ENCODE data around the gene MORF4L2.

DNA sequence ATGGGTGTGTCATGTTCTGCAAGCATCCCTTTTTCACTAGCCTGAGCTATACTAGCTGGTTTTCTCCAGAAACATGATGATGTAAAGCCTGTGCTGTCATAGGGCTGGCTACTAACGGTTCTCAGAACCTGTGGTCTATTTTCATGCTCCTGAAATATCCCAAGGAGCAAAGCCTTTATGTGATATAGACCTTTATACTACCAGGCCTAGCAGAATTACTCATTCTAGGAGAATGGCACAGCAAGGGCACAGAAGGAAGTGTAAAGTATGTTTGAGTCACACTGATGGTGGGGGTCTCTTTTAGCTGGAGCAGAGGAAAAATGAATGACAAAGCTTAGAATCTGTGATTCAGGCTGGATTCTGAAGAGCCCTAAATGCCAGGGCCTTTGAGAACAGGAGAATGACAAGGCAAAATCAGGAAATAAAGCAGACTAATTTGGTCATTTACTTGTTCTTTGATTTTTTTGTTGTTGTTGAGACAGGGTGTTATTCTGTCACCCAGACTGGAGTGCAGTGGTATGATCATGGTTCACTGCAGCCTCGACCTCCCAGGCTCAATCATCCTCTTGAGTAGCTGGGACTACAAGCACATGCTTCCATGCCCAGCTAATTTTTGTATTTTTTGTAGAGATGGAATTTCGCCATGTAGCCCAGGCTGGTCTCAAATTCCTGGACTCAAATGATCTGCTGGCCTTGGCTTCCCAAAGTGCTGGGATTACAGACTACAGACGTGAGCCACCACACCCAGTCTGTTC is 45.9 kb downstream of the MORF4L2 start:
- TF ChIP-seq, protein P1, sequence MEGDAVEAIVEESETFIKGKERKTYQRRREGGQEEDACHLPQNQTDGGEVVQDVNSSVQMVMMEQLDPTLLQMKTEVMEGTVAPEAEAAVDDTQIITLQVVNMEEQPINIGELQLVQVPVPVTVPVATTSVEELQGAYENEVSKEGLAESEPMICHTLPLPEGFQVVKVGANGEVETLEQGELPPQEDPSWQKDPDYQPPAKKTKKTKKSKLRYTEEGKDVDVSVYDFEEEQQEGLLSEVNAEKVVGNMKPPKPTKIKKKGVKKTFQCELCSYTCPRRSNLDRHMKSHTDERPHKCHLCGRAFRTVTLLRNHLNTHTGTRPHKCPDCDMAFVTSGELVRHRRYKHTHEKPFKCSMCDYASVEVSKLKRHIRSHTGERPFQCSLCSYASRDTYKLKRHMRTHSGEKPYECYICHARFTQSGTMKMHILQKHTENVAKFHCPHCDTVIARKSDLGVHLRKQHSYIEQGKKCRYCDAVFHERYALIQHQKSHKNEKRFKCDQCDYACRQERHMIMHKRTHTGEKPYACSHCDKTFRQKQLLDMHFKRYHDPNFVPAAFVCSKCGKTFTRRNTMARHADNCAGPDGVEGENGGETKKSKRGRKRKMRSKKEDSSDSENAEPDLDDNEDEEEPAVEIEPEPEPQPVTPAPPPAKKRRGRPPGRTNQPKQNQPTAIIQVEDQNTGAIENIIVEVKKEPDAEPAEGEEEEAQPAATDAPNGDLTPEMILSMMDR (conservative IDR thresholded peaks at IDR 0.05; ENCODE audit: low read depth in 2 of 2), result no peak
- TF ChIP-seq POLR2AphosphoS5 (IDR thresholded peaks at IDR 0.05; ENCODE audit: low read depth), result no peak
- TF ChIP-seq EZH2 (IDR thresholded peaks at IDR 0.05; ENCODE audit: low read depth, unreplicated experiment), result no peak
- TF ChIP-seq EZH2phosphoT487 (IDR thresholded peaks at IDR 0.05; ENCODE audit: unreplicated experiment), result no peak
- no peak for TF ChIP-seq ZNF331 (CRISPR knock-in tag; IDR thresholded peaks at IDR 0.05; ENCODE audit: low read depth)
- TF ChIP-seq JUNB (IDR thresholded peaks at IDR 0.05; ENCODE audit: unreplicated experiment), result no peak
- TF ChIP-seq, protein P2, sequence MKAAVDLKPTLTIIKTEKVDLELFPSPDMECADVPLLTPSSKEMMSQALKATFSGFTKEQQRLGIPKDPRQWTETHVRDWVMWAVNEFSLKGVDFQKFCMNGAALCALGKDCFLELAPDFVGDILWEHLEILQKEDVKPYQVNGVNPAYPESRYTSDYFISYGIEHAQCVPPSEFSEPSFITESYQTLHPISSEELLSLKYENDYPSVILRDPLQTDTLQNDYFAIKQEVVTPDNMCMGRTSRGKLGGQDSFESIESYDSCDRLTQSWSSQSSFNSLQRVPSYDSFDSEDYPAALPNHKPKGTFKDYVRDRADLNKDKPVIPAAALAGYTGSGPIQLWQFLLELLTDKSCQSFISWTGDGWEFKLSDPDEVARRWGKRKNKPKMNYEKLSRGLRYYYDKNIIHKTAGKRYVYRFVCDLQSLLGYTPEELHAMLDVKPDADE (IDR thresholded peaks at IDR 0.05), result no peak
- TF ChIP-seq, protein P3, sequence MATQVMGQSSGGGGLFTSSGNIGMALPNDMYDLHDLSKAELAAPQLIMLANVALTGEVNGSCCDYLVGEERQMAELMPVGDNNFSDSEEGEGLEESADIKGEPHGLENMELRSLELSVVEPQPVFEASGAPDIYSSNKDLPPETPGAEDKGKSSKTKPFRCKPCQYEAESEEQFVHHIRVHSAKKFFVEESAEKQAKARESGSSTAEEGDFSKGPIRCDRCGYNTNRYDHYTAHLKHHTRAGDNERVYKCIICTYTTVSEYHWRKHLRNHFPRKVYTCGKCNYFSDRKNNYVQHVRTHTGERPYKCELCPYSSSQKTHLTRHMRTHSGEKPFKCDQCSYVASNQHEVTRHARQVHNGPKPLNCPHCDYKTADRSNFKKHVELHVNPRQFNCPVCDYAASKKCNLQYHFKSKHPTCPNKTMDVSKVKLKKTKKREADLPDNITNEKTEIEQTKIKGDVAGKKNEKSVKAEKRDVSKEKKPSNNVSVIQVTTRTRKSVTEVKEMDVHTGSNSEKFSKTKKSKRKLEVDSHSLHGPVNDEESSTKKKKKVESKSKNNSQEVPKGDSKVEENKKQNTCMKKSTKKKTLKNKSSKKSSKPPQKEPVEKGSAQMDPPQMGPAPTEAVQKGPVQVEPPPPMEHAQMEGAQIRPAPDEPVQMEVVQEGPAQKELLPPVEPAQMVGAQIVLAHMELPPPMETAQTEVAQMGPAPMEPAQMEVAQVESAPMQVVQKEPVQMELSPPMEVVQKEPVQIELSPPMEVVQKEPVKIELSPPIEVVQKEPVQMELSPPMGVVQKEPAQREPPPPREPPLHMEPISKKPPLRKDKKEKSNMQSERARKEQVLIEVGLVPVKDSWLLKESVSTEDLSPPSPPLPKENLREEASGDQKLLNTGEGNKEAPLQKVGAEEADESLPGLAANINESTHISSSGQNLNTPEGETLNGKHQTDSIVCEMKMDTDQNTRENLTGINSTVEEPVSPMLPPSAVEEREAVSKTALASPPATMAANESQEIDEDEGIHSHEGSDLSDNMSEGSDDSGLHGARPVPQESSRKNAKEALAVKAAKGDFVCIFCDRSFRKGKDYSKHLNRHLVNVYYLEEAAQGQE (IDR thresholded peaks at IDR 0.05; ENCODE audit: unreplicated experiment), result no peak
- no peak for TF ChIP-seq ZNF114 (CRISPR knock-in tag; IDR thresholded peaks at IDR 0.05)
- no peak for TF ChIP-seq STAT1 (IDR thresholded peaks at IDR 0.05; ENCODE audit: unreplicated experiment)
- TF ChIP-seq CREB1 (CRISPR knock-in tag; IDR thresholded peaks at IDR 0.05; ENCODE audit: low read depth), result no peak
- TF ChIP-seq NANOG (IDR thresholded peaks at IDR 0.05; ENCODE audit: borderline replicate concordance), result no peak
- TF ChIP-seq, protein P4, sequence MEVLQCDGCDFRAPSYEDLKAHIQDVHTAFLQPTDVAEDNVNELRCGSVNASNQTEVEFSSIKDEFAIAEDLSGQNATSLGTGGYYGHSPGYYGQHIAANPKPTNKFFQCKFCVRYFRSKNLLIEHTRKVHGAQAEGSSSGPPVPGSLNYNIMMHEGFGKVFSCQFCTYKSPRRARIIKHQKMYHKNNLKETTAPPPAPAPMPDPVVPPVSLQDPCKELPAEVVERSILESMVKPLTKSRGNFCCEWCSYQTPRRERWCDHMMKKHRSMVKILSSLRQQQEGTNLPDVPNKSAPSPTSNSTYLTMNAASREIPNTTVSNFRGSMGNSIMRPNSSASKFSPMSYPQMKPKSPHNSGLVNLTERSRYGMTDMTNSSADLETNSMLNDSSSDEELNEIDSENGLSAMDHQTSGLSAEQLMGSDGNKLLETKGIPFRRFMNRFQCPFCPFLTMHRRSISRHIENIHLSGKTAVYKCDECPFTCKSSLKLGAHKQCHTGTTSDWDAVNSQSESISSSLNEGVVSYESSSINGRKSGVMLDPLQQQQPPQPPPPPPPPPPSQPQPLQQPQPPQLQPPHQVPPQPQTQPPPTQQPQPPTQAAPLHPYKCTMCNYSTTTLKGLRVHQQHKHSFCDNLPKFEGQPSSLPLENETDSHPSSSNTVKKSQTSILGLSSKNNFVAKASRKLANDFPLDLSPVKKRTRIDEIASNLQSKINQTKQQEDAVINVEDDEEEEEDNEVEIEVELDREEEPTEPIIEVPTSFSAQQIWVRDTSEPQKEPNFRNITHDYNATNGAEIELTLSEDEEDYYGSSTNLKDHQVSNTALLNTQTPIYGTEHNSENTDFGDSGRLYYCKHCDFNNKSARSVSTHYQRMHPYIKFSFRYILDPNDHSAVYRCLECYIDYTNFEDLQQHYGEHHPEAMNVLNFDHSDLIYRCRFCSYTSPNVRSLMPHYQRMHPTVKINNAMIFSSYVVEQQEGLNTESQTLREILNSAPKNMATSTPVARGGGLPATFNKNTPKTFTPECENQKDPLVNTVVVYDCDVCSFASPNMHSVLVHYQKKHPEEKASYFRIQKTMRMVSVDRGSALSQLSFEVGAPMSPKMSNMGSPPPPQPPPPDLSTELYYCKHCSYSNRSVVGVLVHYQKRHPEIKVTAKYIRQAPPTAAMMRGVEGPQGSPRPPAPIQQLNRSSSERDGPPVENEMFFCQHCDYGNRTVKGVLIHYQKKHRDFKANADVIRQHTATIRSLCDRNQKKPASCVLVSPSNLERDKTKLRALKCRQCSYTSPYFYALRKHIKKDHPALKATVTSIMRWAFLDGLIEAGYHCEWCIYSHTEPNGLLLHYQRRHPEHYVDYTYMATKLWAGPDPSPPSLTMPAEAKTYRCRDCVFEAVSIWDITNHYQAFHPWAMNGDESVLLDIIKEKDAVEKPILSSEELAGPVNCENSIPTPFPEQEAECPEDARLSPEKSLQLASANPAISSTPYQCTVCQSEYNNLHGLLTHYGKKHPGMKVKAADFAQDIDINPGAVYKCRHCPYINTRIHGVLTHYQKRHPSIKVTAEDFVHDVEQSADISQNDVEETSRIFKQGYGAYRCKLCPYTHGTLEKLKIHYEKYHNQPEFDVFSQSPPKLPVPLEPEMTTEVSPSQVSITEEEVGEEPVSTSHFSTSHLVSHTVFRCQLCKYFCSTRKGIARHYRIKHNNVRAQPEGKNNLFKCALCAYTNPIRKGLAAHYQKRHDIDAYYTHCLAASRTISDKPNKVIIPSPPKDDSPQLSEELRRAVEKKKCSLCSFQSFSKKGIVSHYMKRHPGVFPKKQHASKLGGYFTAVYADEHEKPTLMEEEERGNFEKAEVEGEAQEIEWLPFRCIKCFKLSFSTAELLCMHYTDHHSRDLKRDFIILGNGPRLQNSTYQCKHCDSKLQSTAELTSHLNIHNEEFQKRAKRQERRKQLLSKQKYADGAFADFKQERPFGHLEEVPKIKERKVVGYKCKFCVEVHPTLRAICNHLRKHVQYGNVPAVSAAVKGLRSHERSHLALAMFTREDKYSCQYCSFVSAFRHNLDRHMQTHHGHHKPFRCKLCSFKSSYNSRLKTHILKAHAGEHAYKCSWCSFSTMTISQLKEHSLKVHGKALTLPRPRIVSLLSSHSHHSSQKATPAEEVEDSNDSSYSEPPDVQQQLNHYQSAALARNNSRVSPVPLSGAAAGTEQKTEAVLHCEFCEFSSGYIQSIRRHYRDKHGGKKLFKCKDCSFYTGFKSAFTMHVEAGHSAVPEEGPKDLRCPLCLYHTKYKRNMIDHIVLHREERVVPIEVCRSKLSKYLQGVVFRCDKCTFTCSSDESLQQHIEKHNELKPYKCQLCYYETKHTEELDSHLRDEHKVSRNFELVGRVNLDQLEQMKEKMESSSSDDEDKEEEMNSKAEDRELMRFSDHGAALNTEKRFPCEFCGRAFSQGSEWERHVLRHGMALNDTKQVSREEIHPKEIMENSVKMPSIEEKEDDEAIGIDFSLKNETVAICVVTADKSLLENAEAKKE (CRISPR knock-in tag; IDR thresholded peaks at IDR 0.05), result no peak

Measured in GM23338 (cell line).